GM18498 (cell line): ENCODE data around the gene PTPRD.

Experiments used
- ATAC-seq: cut with Tn5 transposase; IDR thresholded peaks from one replicate; pipeline ENCODE4 v1.9.1; 2021; ENCODE audit warnings: mild to moderate bottlenecking, moderate library complexity; ENCODE audit not compliant: unreplicated experiment

Gene PTPRD

DNA sequence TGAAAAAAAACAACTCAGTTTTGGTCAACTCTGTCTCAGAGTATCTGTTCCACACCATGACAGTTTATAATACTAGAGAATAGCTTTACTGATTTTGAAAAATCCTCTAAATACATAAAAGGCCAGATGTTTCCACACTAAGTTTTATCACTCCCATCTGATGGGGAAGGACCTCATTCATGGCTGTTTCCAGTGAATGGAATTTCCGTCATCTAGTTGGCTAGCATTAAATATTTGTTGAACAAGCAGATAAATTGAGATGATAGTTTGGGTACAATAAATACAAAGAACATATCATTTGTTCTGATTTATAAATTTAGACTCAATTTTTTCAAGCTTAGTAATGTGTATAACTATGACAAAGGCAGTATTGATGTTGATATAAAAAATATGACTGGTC, 408.5 kb downstream of the PTPRD start:
- no peak for ATAC-seq

DNA sequence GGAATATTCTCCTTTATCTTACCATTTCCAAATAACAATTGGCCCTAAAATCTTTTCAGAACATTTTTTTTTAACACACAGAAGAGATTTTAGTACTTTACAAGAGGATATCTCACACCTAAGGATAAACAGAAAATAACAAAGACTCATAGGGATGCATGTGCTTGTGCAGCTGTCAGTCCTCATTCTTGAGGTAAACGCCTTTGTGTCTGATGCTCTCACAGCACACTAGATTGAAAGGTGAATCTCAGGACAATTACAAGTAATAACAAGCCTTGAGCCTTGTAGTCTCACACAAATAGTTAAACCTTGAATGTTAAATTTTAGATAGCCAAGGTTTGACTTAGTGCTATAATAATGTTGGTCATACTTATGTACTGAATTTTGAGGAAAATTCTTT, 439.2 kb downstream of the PTPRD start:
- no peak for ATAC-seq

DNA sequence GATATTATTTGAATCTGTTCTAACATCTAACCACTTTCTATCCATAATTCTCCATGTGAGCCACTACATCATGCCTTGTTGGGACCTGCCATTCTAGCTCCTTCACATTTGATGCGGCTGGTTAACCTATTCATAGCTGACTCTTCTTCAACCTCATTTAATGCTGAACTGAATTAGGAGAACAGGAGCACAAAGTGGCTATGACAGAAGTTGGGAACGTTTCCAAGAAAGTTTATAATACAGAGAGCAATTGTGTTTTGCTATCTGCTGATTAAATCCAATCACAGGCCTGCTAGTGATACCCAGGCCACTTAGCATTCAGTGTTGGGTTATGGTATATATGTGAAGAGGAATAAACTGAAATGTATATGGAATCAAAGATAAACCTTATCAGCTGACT, 440.3 kb downstream of the PTPRD start:
- ATAC-seq: no peak

DNA sequence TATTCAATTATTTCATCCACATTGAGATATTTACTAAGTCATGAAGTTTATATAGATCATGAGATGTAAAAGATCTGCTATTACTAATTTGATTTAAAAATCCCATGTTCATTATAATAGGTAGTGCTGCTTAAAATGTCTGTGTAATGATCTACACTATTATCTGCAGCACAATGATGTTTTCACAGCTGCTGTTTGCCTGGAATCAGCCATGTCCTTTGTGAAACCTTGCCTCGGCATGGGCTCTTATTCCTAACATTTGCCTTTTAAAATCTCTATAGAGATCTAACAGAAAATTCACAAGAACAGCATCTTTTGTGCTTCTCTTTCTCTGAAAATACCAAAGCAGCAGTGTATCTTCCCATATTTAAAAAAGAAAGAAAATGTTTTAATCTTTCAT, 444.6 kb downstream of the PTPRD start:
- ATAC-seq: no peak

DNA sequence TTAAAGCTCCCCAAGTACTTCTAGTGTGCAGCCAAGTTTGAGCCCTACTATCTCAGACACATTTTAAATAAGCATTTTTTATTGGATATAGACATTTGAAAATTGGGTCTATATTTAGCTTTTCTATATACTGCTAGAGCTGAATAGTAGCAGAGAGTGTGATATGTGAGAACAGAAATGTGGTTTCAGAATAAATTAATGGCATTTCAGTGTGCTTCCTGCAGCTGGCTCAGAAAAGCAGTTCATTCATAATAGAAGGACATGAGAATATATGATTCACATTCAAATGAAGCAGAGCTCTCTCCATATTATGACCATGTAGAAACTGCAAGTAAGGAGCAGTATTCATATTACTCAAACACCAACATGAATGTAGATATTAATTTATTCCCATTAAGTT, 464.0 kb downstream of the PTPRD start:
- ATAC-seq: no peak

DNA sequence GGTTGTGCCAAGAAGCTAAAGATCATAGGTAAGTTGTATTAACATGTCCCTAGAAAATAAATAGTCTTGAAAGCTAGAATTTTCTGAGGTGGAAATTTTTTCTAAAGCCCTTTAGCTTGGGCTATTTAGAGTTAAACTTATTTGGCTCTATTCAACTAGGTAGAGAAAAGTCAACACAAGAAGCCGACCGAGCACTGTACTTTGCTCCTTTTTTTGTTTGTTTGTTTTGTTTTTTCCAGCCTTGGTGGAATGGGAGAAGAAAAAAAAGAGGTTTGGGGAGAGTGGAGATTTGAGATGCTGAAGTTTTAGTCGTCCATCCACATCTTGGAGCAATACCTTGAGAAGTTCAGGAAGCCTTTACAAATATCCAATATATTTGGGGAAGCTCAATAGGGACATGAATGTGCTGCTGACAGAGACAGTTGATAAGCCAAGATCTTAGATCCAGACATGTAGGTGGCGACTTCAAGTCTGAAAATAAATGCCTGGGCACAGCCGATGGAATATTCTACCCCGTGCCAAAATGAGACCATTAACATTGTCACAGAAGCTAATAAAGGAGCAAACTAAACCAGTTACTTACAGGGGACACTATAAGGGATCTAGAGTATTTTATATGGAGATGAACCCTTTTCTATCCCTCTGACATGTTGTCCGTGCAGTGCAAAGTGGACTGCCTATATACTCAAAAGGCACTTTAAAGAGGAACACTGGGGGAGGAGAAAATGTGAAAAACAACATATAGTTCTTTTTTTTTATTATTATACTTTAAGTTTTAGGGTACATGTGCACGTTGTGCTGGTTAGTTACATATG, 466.1 kb downstream of the PTPRD start:
- no peak for ATAC-seq

DNA sequence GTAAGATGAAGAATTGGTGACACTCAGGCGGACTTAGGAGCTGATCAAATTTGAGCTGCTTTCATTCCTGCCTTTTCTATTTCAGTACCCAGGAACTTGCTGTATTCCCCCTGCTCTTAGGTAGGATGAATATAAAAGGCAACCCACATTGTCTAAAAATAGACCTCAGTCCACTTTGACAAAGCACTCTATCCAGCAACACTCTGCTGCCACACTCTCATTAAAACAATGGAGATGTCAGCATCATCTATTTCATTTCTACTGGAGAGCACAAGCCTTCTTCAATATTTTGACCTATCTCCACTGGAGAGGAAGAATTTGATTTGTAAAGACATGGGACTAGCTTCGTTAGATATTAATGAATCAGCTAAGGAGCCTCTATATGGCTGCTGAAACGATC, 468.4 kb downstream of the PTPRD start:
- ATAC-seq: no peak

DNA sequence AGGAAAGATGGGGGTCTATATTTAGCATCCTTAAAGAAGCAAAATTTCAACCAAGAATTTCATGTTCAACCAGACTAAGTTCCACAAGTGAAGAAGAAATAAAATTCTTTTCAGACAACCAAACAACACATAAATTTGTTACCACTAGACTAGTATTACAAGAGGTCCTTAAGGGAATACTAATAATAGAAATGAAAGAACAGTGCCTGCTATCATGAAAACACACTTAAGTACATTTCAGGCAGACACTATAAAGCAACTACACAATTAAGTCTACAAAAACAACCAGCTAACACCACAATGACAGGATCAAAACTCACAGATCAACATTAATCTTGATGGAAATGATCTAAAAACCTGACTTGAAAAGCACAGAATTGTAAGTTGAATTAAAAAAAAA, 477.2 kb downstream of the PTPRD start:
- no peak for ATAC-seq

DNA sequence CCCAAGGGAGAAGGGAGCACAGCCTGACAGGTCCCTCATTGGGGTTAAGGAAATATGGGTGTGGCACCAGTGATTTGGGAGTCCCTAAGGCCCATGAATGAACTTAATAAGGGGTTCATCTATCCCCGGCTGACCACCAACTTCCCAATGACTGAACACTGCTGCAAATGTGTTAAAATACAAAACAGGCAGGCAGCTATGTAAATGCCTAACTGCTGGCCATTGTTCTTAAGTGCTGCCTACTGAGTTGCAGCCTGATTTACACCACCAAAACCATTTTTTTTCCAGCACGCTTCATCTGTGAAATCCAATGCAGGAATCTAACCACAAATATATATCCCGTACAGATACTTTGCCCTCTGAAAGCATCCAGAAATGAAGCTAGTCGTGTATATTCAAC, 478.5 kb downstream of the PTPRD start:
- no peak for ATAC-seq

DNA sequence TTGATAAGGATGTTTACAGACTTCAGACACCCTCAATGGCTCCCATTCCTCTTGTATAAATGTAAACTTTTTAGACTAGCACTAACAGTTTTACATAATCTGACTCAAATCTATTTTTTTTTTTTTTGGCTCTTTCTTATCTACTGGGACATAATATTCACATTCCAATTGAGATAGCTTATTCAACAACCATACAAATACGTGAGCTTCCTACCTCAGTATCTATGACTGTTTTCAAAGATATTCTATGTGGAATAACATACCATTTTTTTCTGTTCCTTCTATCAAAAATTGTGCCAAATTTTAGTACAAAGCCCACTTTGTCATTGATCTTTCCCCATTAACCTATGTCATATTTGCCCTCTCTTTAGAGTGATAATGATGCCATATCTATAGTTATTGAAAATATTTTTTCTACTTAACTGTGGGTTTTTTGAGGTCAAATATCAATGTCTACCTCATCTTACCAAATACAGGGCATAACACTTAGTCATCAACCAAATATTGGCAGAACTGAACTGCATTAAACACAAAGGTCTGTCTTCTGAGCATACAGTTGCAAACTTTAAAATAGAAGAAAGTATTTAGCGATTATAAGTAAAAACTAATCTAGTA, 482.6 kb downstream of the PTPRD start:
- ATAC-seq: no peak

DNA sequence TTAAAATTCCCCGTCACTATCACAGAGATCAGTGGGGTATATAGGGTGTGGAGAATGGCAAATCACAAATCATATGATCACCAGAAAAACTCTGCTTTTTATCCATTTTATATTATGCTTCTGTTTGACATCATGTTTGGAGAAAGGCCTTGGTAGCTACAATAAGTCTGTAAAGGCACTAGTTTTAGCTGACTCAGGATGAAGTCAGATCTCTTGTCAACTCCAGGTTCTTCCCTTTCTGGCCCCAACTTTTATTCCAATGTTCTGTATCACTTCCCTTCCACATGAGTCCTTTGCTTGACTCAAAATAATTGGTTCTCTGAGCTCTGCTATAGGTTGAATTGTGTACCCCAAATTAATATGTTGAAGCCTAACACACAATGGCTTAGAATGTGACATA, 484.9 kb downstream of the PTPRD start:
- no peak for ATAC-seq

DNA sequence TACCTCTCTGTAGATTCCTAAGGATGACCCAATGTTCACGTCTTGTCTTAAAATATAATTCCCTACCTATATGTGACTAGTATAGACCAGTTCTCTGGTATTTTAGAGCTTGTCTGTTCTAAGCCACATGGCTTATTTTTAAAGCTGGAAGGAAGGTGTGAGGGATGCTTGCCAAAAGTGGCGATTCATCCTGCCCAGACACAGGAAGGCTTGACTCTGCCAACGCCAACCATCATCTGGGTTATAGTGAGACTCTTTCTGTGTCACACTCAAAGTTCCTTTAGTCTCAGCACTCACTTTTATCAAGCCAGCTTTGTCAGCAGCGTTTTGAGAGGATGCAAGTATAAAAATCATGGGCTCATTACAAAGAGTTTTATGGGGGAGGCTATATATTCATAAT, 500.0 kb downstream of the PTPRD start:
- no peak for ATAC-seq

DNA sequence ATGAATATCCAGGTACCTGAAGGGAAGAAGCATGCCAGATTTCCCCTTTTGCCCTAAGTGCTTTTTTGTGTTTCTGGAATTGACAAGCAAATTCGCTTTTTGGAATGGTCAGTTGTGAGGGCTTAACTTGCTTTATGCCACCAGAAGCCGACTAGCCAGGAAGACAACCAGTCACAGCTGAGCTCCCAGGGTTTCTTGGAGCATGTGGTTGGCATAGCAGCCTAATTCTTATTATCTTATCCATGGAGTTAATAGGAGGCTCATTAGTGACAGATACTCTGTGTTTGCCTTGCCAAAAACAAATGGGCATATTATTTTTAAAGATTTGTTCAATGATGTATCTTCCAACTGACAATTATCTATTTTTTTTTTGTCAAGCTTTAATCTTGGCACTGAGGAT, 500.7 kb downstream of the PTPRD start:
- ATAC-seq: no peak

DNA sequence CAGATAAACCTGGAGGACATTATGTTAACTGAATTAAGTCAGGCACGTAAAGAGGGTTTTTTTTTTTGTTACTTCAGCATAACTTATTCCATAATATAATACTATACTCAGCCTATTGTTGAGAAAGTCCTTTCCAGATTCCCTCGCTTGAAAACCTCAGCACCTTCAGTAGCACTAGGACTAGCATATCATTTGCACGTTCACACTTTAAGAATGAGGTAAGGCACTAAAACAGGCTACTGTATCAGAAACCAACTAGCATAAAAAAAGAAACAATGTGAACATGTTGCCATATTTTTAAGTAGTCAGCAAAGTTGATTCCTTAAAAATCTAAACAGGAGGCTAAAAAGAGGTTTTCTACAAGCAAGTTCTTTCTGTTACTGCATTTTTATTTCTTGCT, 504.0 kb downstream of the PTPRD start:
- ATAC-seq: no peak

DNA sequence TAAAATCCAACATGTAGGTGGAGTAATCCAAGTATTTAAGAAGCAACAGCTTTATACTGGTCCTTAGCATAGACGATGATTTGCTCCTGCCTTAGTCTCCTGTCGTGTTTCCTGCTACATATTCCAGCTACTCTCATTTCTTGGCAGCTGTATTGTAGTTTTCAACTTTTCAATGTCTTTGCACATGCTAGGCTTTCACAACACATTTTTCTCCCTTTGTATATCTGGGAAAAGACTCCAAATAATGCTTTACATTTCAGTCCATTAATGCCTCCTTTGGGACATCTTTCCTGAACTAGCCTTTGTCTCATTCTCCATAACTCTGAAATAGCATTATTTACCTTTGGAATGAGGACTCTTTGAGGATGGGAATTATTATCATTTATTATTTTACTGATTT, 508.0 kb downstream of the PTPRD start:
- ATAC-seq: no peak

DNA sequence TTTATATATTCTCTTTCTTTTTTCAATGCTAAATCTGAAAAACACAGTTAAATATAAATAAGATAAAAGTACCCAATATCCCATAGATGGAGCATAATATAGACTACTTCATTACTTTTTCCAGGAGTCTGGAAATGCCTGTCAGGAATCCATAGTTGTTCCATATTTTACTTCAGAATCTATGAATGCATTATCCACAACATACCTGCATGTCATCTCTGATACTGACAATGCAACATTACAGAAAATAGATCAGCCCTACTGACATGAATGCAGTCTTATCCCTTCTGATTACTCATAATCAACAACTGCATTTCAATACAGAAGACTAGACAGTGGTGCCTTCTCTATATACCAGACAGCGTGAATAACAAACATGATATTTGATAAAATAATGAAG, 517.6 kb downstream of the PTPRD start:
- ATAC-seq: no peak

DNA sequence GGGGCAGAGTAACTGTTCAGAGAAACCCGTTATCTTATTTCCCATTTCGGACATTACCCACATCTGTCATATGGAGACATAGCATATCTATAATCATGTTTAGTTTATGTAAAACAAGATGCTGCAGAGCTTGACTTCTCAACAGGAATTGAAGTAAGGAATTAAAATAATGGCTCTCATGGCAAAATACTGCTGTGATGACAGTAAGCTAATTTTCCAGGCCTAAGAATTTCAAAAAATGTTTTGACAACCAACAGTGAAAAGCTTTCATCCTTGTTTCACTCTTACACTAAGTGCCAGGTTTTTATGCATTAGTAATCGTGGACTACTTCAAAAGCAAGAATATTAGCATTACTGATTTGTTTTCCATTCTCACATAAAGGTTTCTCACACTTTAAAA, 518.2 kb downstream of the PTPRD start:
- ATAC-seq: no peak

DNA sequence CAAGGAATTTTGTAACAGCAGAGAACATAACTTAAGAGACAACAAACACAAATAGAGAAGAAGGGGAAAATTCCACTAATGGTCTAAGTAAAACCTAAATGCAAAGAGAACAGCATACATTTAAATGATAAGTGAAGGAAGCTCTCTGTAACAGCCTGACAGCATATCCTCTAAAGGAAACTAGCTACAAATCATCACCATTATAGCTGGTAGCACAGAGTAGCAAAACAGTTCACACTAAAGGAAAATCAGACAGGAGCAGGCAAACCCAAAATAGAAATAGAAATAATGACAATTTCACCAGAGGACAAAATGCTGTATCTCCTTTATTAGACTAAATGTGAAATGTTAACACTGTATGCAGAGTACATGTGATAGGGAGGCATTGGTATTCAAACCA, 532.8 kb downstream of the PTPRD start:
- no peak for ATAC-seq

DNA sequence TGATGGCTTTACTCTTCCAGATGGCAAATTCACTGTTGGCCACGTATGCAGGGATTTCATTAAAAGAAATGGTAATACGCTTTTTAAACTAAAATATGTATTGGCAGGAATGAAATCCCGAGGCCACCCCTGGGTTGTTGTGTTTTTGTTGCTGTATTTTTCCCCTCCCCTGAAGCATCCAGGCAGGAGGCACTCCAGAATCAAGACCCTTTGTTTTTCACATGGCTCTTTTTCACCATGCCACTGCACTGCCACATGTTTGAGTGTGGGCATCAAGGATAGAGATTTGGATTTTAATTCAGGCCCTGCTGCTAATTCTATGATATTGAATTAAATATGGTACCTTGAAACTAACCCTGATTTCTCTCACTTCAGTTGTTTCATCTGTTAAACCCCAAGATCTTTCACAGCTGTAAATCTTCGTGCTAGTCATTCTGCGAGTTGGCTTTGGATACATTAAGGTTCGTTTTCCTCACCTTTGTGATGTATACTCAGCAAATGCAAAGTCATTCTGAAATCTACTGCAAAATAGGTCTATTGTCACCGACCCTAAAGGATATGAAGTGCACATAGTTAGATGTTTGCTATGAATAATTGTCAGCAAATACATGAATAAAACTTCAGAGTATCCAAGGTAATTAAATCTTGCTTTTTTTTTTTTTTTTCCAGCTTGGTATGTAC, 533.4 kb downstream of the PTPRD start:
- ATAC-seq: no peak

DNA sequence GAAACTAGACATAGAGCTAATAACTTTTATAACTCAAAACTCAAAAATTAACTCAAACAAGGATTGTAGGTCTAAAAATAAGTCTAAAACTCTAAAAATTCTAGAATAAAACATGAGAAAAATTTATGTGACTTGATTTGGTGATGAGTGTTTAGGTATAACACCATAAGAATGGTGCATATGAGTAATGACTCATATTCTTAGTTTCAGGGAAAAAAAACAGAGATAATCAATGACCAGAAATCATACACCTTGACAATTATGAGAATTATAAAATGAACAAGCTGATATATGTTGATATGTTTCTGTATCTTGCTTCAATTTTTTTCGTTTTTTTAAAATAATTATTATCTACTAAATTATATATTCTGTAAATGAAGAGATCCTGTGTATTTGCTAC, 541.2 kb downstream of the PTPRD start:
- no peak for ATAC-seq

DNA sequence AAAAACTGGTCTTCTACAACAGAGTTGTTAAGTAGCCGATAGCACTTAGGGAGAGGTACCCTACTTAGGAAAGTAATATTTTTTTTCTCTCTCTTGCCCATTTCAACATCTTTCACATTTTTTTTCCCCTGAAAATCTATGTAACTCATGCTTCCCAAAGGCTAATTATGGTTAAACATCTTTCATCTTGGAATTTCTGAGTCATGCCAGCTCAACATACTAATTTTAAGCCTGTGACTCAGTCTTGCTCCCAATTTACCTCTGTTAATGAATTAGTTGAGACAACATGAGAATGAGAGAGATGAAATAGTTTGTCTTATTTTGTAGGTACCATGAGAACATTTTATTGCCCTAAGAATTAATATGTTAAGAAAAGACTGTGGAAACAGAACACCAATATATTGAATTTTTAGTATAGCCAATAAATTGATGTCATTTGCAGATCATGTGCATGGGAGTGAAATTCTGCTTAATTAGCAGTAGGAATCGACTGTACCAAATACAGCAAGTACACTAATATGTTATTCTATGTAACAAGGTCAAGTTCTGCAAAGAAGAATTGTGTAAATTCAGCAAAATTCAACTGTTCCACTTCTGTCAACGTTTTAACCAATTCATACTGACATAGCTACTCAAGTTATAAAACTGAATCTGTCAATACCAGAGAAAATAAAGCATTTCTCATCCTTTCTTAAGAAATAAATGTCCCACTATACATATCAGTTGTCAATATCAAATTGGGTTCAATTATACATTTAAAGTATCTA, 550.0 kb downstream of the PTPRD start:
- no peak for ATAC-seq

DNA sequence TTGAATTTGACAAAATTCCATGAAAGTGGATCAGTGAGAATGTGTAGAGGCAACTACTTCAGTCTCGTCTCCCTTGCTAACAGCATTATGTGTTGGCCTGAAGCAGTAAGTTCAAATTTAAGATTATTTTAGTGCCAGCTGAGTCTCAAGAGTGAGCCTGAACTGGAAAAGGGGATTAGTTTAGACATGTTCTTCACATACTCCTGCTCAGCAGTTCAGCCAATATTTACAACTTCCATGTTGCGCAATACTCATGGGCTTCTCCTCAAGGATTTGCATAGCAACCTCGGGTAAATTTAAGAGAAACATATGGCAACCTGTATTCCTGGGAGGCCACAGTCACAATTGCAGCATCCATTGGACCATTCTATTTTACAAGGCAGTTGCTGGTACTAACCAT, 553.8 kb downstream of the PTPRD start:
- ATAC-seq: no peak
